GM12878 (cell line): ENCODE measurements around the gene REEP6.

Source experiments
- CTCF ChIP-seq, 3 experiments: IDR thresholded peaks in 2 of 3; conservative IDR thresholded peaks in 1 of 3; 2 replicates each; pipeline ENCODE4 v1.5.1; 2011; ENCODE audit warnings: low read depth in 3 of 3, low read length in 3 of 3, mild to moderate bottlenecking in 3 of 3, control low read depth in 2 of 3, moderate library complexity in 2 of 3, inconsistent platforms in 1 of 3, mixed read lengths in 1 of 3; ENCODE audit not compliant: control insufficient read depth in 2 of 3, insufficient read depth in 1 of 3; ENCODE audit errors: extremely low read depth in 1 of 3
- EP300 ChIP-seq, 2 experiments: fragments of 150-350 bp in 1 of 2; IDR thresholded peaks; 2 replicates each; pipeline ENCODE4 v1.6.1; 2011 to 2012; ENCODE audit warnings: low read depth in 2 of 2, low read length in 2 of 2, borderline replicate concordance in 1 of 2, improper control_type of control experiment in 1 of 2, inconsistent platforms in 1 of 2; ENCODE audit not compliant: control insufficient read depth in 1 of 2
- HDAC2 ChIP-seq: fragments of 200-600 bp; sonication (generic); IDR thresholded peaks from 2 replicates; pipeline ENCODE4 v1.6.1; 2017
- ZNF217 ChIP-seq: fragments of 450-650 bp; IDR thresholded peaks from 2 replicates; pipeline ENCODE4 v1.6.1; 2017; ENCODE audit warnings: antibody characterized with exemption, mild to moderate bottlenecking

DNA sequence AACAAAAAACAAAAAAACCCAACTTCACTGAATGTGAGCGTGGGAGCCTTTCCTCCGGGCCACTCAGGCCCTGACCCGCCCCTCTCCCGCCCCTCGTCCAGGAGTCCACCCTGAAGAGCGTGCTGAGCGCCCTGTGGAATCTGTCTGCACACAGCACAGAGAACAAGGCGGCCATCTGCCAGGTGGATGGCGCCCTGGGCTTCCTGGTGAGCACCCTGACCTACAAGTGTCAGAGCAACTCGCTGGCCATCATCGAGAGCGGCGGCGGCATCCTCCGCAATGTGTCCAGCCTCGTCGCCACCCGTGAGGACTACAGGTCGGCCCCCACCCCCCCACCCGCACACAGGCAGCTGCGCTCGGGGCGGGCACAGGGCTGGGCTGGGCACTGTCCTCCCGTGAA, 29.1 kb upstream of the REEP6 start:
- TF ChIP-seq HDAC2 (no peak), EP300 (IDR thresholded peaks at IDR 0.05; ENCODE audit: borderline replicate concordance in 1 of 2, control insufficient read depth in 1 of 2, low read depth in 2 of 2, low read length in 2 of 2) (no peak), CTCF (IDR thresholded peaks at IDR 0.05 in 2 of 3, conservative IDR thresholded peaks at IDR 0.05 in 1 of 3; ENCODE audit: control insufficient read depth in 2 of 3, extremely low read depth in 1 of 3, insufficient read depth in 1 of 3, low read depth in 3 of 3, low read length in 3 of 3) (no peak), ZNF217 (no peak)
